H1 (cell line): ENCODE measurements around the gene EPHB1. TPM values are rescaled to one million over a fixed set of nuclear protein-coding genes. Genes with fewer than 3 reads are reported as not detected.

ENCODE experiments used
- CTCF ChIA-PET: fragments of 300-600 bp; sonication (Branson Sonifier 250); formaldehyde crosslinking; loops from one replicate; lab custom pipeline; 2021; ENCODE audit not compliant: partially characterized antibody; lab: Charles Lee
- POLR2A ChIA-PET: fragments of 300-600 bp; sonication (Branson Sonifier 250); formaldehyde crosslinking; loops from one replicate; lab custom pipeline; 2021; ENCODE audit warnings: inconsistent platforms; ENCODE audit not compliant: partially characterized antibody; lab: Charles Lee
- DNase-seq, 2 experiments: peaks; one replicate each; pipeline versions ENCODE4 v3.0.0 to v3.0.0-alpha.2; 2010 to 2022; ENCODE audit warnings: low spot score in 2 of 2, low read depth in 1 of 2, mixed read lengths in 1 of 2
- FAIRE-seq: peaks from 2 replicates; lab custom pipeline; 2011; peaks lifted over from hg19 to GRCh38; lab: Jason Lieb, UNC
- H2AFZ ChIP-seq: 2 replicates; pipeline ENCODE4 v1.8.1; 2012; ENCODE audit warnings: low read length, inconsistent platforms
- H2AK5ac ChIP-seq: 2 replicates; pipeline ENCODE4 v1.6.1; 2013; ENCODE audit warnings: low read depth, low read length
- H2BK120ac ChIP-seq: replicated peaks from 2 replicates; pipeline ENCODE3; 2013; ENCODE audit warnings: low read depth, low read length, inconsistent platforms
- H2BK12ac ChIP-seq: 2 replicates; pipeline ENCODE4 v1.6.1; 2013; ENCODE audit warnings: low read depth, low read length
- H2BK15ac ChIP-seq: 2 replicates; pipeline ENCODE4 v1.6.1; 2013; ENCODE audit warnings: low read length
- H2BK20ac ChIP-seq: 2 replicates; pipeline ENCODE4 v1.6.1; 2013; ENCODE audit warnings: low read length
- H2BK5ac ChIP-seq: 2 replicates; pipeline ENCODE4 v1.6.1; 2013; ENCODE audit warnings: low read depth, low read length
- H3K14ac ChIP-seq: 2 replicates; pipeline ENCODE4 v1.6.1; 2013; ENCODE audit warnings: inconsistent platforms; ENCODE audit not compliant: insufficient read length
- H3K18ac ChIP-seq: 2 replicates; pipeline ENCODE4 v1.6.1; 2013; ENCODE audit warnings: low read length; ENCODE audit errors: extremely low read depth
- H3K23ac ChIP-seq: 2 replicates; pipeline ENCODE4 v1.6.1; 2013; ENCODE audit warnings: inconsistent platforms; ENCODE audit not compliant: insufficient read length
- H3K23me2 ChIP-seq: 2 replicates; pipeline ENCODE4 v1.6.1; 2013; ENCODE audit warnings: low read depth, low read length
- H3K27ac ChIP-seq: 2 replicates; pipeline ENCODE4 v1.6.1; 2011; ENCODE audit warnings: low read depth, low read length, inconsistent platforms
- H3K27me3 ChIP-seq, 4 experiments: replicated peaks in 1 of 4; 1 replicate in 1 of 4; 2 replicates in 3 of 4; pipeline versions ENCODE4 v1.6.1 to v1.8.1; 2011 to 2013; ENCODE audit warnings: low read length in 3 of 4, mild to moderate bottlenecking in 3 of 4, inconsistent platforms in 2 of 4, mixed read lengths in 2 of 4, moderate library complexity in 1 of 4; ENCODE audit not compliant: control insufficient read depth in 3 of 4, insufficient read depth in 3 of 4; ENCODE audit errors: extremely low read depth in 1 of 4
- H3K36me3 ChIP-seq, 4 experiments: 2 replicates each; pipeline versions ENCODE4 v1.6.1 to v1.8.1; 2011 to 2013; ENCODE audit warnings: mild to moderate bottlenecking in 4 of 4, low read length in 3 of 4, moderate library complexity in 2 of 4, control low read depth in 1 of 4, inconsistent platforms in 1 of 4; ENCODE audit not compliant: insufficient read depth in 4 of 4, control insufficient read depth in 2 of 4
- H3K4ac ChIP-seq: replicated peaks from 2 replicates; pipeline ENCODE3; 2013; ENCODE audit warnings: low read length, low read depth, mixed read lengths, inconsistent platforms; ENCODE audit not compliant: insufficient read length
- H3K4me1 ChIP-seq, 4 experiments: replicated peaks in 1 of 4; 1 replicate in 1 of 4; 2 replicates in 3 of 4; pipeline versions ENCODE4 v1.6.1 to v1.8.1; 2011 to 2013; ENCODE audit warnings: low read length in 3 of 4, inconsistent platforms in 2 of 4, mixed read lengths in 1 of 4; ENCODE audit not compliant: insufficient read depth in 4 of 4, control insufficient read depth in 3 of 4
- H3K4me2 ChIP-seq, 2 experiments: 2 replicates each; pipeline versions ENCODE4 v1.6.1 to v1.8.1; 2011 to 2013; ENCODE audit warnings: low read depth in 2 of 2, low read length in 2 of 2, control low read depth in 1 of 2, inconsistent platforms in 1 of 2, mild to moderate bottlenecking in 1 of 2; ENCODE audit not compliant: insufficient read depth in 1 of 2
- H3K4me3 ChIP-seq, 4 experiments: fragments of 200-600, 300-600 bp in 1 of 4; sonication (generic), shearing (Covaris generic), sonication (Bioruptor Twin) in 1 of 4; 2 replicates each; pipeline versions ENCODE4 v1.5.1 to v1.8.1; 2011 to 2016; ENCODE audit warnings: low read length in 4 of 4, low read depth in 3 of 4, control low read depth in 2 of 4, inconsistent platforms in 2 of 4, mild to moderate bottlenecking in 2 of 4, mixed read lengths in 1 of 4, moderate library complexity in 1 of 4; ENCODE audit not compliant: insufficient read depth in 2 of 4; ENCODE audit errors: extremely low read depth in 1 of 4
- H3K56ac ChIP-seq: replicated peaks from 2 replicates; pipeline ENCODE3; 2013; ENCODE audit warnings: low read depth, mild to moderate bottlenecking, mixed read lengths, low read length, inconsistent platforms; ENCODE audit not compliant: insufficient read length
- H3K79me1 ChIP-seq: 2 replicates; pipeline ENCODE4 v1.6.1; 2013; ENCODE audit warnings: low read depth, low read length, control low read depth
- H3K79me2 ChIP-seq, 2 experiments: 2 replicates each; pipeline versions ENCODE4 v1.6.1 to v1.8.1; 2012 to 2013; ENCODE audit warnings: low read length in 2 of 2, mild to moderate bottlenecking in 2 of 2, inconsistent platforms in 1 of 2; ENCODE audit not compliant: insufficient read depth in 2 of 2, control insufficient read depth in 1 of 2
- H3K9ac ChIP-seq, 4 experiments: replicated peaks in 1 of 4; 1 replicate in 1 of 4; 2 replicates in 3 of 4; pipeline versions ENCODE4 v1.6.1 to v1.8.1; 2011 to 2013; ENCODE audit warnings: low read depth in 3 of 4, low read length in 3 of 4, control low read depth in 2 of 4, mild to moderate bottlenecking in 2 of 4, moderate library complexity in 2 of 4, inconsistent platforms in 1 of 4; ENCODE audit errors: extremely low read depth in 1 of 4
- H3K9me3 ChIP-seq, 2 experiments: 2 replicates each; pipeline versions ENCODE4 v1.6.1 to v1.8.1; 2012 to 2013; ENCODE audit warnings: mild to moderate bottlenecking in 2 of 2, moderate library complexity in 2 of 2, control low read depth in 1 of 2, inconsistent platforms in 1 of 2, low read depth in 1 of 2, low read length in 1 of 2, mixed read lengths in 1 of 2; ENCODE audit not compliant: insufficient read depth in 2 of 2
- H4K20me1 ChIP-seq, 2 experiments: replicated peaks in 1 of 2; 2 replicates each; pipeline versions ENCODE3 to v1.8.1; 2011 to 2013; ENCODE audit warnings: inconsistent platforms in 2 of 2, low read length in 2 of 2, mild to moderate bottlenecking in 1 of 2; ENCODE audit not compliant: insufficient read depth in 2 of 2, control insufficient read depth in 1 of 2
- H4K5ac ChIP-seq: 2 replicates; pipeline ENCODE4 v1.6.1; 2013; ENCODE audit warnings: low read length, low read depth, mixed read lengths, inconsistent platforms; ENCODE audit not compliant: insufficient read length
- H4K8ac ChIP-seq: 2 replicates; pipeline ENCODE4 v1.8.0; 2013; ENCODE audit warnings: mild to moderate bottlenecking, moderate library complexity, low read length, inconsistent platforms; ENCODE audit not compliant: insufficient read depth; ENCODE audit errors: extremely low read depth
- H4K91ac ChIP-seq: replicated peaks from 2 replicates; pipeline ENCODE3; 2013; ENCODE audit warnings: low read length, mixed read lengths, inconsistent platforms; ENCODE audit not compliant: insufficient read length
- ASH2L ChIP-seq: fragments of 200-600, 300-600 bp; sonication (generic); IDR thresholded peaks from one replicate; pipeline ENCODE4 v1.7.1; 2017; ENCODE audit warnings: low read length
- CHD2 ChIP-seq: IDR thresholded peaks from 2 replicates; pipeline ENCODE4 v1.6.1; 2012; ENCODE audit warnings: low read length, improper control_type of control experiment
- CREB1 ChIP-seq: IDR thresholded peaks from 2 replicates; pipeline ENCODE4 v1.6.1; 2012; ENCODE audit warnings: inconsistent platforms
- CTBP2 ChIP-seq: IDR thresholded peaks from 2 replicates; pipeline ENCODE4 v1.7.0; 2011; ENCODE audit warnings: borderline replicate concordance, mild to moderate bottlenecking, moderate library complexity, mixed read lengths, low read length; ENCODE audit not compliant: insufficient read depth, insufficient read length
- EGR1 ChIP-seq: IDR thresholded peaks from 2 replicates; pipeline ENCODE4 v1.6.1; 2011; ENCODE audit warnings: low read depth, low read length, borderline replicate concordance
- FOSL1 ChIP-seq: IDR thresholded peaks from 2 replicates; pipeline ENCODE4 v1.6.1; 2011; ENCODE audit warnings: mild to moderate bottlenecking, low read depth, low read length, moderate library complexity; ENCODE audit not compliant: insufficient read depth
- JUN ChIP-seq: IDR thresholded peaks from 2 replicates; pipeline ENCODE4 v1.6.1; 2011; ENCODE audit warnings: low read depth, mild to moderate bottlenecking, improper control_type of control experiment, low read length
- KDM1A ChIP-seq: fragments of 200-600, 300-600 bp; sonication (generic); IDR thresholded peaks from 2 replicates; pipeline ENCODE4 v1.7.1; 2016; ENCODE audit warnings: mild to moderate bottlenecking, low read length, borderline replicate concordance
- NANOG ChIP-seq: IDR thresholded peaks from 2 replicates; pipeline ENCODE4 v1.6.1; 2011; ENCODE audit warnings: low read length, low read depth, mild to moderate bottlenecking, inconsistent platforms; ENCODE audit not compliant: insufficient read depth, poor library complexity, severe bottlenecking
- POLR2AphosphoS5 ChIP-seq: IDR thresholded peaks from 2 replicates; pipeline ENCODE4 v1.6.1; 2011; ENCODE audit warnings: low read depth, low read length
- RXRA ChIP-seq: IDR thresholded peaks from 2 replicates; pipeline ENCODE4 v1.6.1; 2011; ENCODE audit warnings: low read depth, mild to moderate bottlenecking, low read length, moderate library complexity; ENCODE audit not compliant: insufficient read depth
- SIN3A ChIP-seq, 2 experiments: IDR thresholded peaks in 1 of 2; conservative IDR thresholded peaks in 1 of 2; 2 replicates each; pipeline ENCODE4 v1.6.1; 2011 to 2012; ENCODE audit warnings: low read length in 2 of 2, improper control_type of control experiment in 1 of 2, low read depth in 1 of 2, mild to moderate bottlenecking in 1 of 2
- SIRT6 ChIP-seq: IDR thresholded peaks from one replicate; pipeline ENCODE4 v1.7.1; 2012; ENCODE audit warnings: low read length, inconsistent platforms
- SP4 ChIP-seq: IDR thresholded peaks from 2 replicates; pipeline ENCODE4 v1.6.1; 2012; ENCODE audit warnings: low read length, inconsistent platforms
- TAF1 ChIP-seq: IDR thresholded peaks from 2 replicates; pipeline ENCODE4 v1.6.1; 2011; ENCODE audit warnings: mild to moderate bottlenecking, low read depth, low read length
- WGBS, 2 experiments: shearing (Covaris generic) in 1 of 2; methylation state at CpG; one replicate each; pipeline versions ENCODE4 v1.1.6 to v1.1.7; 2013 to 2015; ENCODE audit warnings: low lambda C conversion rate in 2 of 2, mixed read lengths in 2 of 2, inconsistent platforms in 1 of 2, low coverage in 1 of 2, missing lambda C conversion rate in 1 of 2; ENCODE audit not compliant: insufficient replicate concordance in 2 of 2, insufficient coverage in 1 of 2, insufficient read length in 1 of 2; ENCODE audit errors: extremely low coverage in 1 of 2, missing lambda C conversion rate in 1 of 2; 5-methylcytosine and 5-hydroxymethylcytosine counted together
- polyA plus RNA-seq, 7 experiments: library from polyadenylated mRNA; depleted of rRNA in 3 of 7; stranded (reverse) in 5 of 7; unstranded in 2 of 7; fragments of >200 nt in 5 of 7; fragments of 200-250 nt in 2 of 7; gene quantifications; 1 replicate in 5 of 7; 2 replicates in 1 of 7; 4 replicates in 1 of 7; pipeline versions ENCODE4 v1.2.1 to v1.2.3, GENCODE V29; 2011 to 2013; ENCODE audit warnings: missing spikeins in 2 of 7, mixed read lengths in 2 of 7
- total RNA-seq: library from RNA; stranded (reverse); fragmentation: NEBNext Ultra II Directional; extraction: Animal tissue kit (Norgen Biotek cat#: 25700); gene quantifications from 2 replicates; pipeline ENCODE4 v1.2.1, GENCODE V29; 2021

EPHB1 gene
- total and polyA plus RNA-seq, 2 of the 8 experiments (the other 6 are each of a cell fraction or from before 2014, with no cell fraction given), result 3.5 to 5.9 TPM

DNA sequence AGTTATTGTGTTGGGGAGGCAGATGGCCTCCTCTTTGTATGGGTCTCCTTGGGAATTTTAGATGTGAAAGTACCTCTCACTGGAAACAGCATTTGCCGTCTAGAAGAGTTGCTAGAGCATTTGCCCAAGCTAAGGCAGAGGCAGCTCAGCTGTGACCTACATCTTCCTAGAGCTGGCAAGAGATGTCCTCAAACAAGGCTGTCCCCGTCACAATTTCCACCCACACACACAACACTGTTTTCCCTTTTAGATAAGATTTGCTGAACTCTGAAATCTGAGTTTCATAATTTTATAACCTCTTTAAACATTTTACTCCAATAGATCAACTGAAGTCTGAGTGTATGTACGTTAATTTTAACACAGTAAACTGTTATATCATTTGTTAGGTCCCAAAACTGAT lies 352.6 kb downstream of the EPHB1 start:
- Histone ChIP-seq H4K8ac (no peak overlapping the region), H3K4me1 (no peaks in the 10 kb centered on the region)

More for the DNA sequence above, 352.6 kb downstream of the EPHB1 start:
- no peak overlapping the region for H3K14ac ChIP-seq
- TF ChIP-seq TAF1 (no peak), ASH2L (no peak), CTBP2 (no peak), POLR2AphosphoS5 (no peak), CREB1 (no peak), CHD2 (no peak), SIRT6 (no peak), SP4 (no peak), JUN (no peak), RXRA (no peak), NANOG (no peak), EGR1 (no peak), SIN3A (conservative IDR thresholded peaks at IDR 0.05 in 1 of 2, IDR thresholded peaks at IDR 0.05 in 1 of 2; ENCODE audit: low read depth in 1 of 2, low read length in 2 of 2) (no peak), KDM1A (no peak), FOSL1 (no peak)
- TF ChIP-seq, all 59 proteins: peak for 0
- Histone ChIP-seq H2AK5ac (no peak overlapping the region), H3K9ac (no peak overlapping the region), H3K4ac (no peak overlapping the region), H2BK15ac (no peak overlapping the region), H2BK120ac (no peak overlapping the region), H2BK20ac (no peak overlapping the region), H2BK12ac (no peak overlapping the region), H3K56ac (no peak overlapping the region), H3K18ac (no peak overlapping the region), H3K27me3 (no peaks in the 10 kb centered on the region), H3K4me2 (no peak overlapping the region), H4K20me1 (no peaks in the 10 kb centered on the region), H2AFZ (no peak overlapping the region), H3K79me2 (no peaks in the 10 kb centered on the region), H2BK5ac (no peak overlapping the region), H3K9me3 (no peaks in the 10 kb centered on the region), H3K23me2 (no peaks in the 10 kb centered on the region), H3K4me3 (no peak overlapping the region), H3K23ac (no peak overlapping the region), H3K27ac (no peak overlapping the region), H4K91ac (no peak overlapping the region), H3K79me1 (no peaks in the 10 kb centered on the region), H4K5ac (no peak overlapping the region), H3K36me3 (no peaks in the 10 kb centered on the region)
- FAIRE-seq (no peak), DNase-seq (no peak)
- CTCF ChIA-PET, result no interaction called here
- WGBS, 2 experiments, result 92% methylated on average over 3 of the region's 3 CpGs; no CpG with 5 or more reads in 1 of the 2 experiments
- POLR2A ChIA-PET, result no interaction called here
